Mucosa of descending colon (tissue), 3 donors: ENCODE data around the gene FOXD1. TPM values are rescaled to one million over a fixed set of nuclear protein-coding genes. Genes with fewer than 3 reads are reported as not detected.
A peak's percentile ranks its signal among the peaks of the same experiment; 100 is the strongest.

Experiments used
- ATAC-seq: fragments of 200-7000 bp; cut with Tn5 transposase; one replicate; pipeline ENCODE4 v1.9.1; 2020; ENCODE audit warnings: mild to moderate bottlenecking, moderate library complexity
- DNase-seq, 3 donors: peaks; one replicate each; pipeline ENCODE4 v3.0.0-alpha.2; 2020
- H3K36me3 ChIP-seq: fragments of 200-600 bp; one replicate; pipeline ENCODE4 v1.8.0; 2021; ENCODE audit warnings: low read depth, mild to moderate bottlenecking
- H3K4me1 ChIP-seq: fragments of 200-600 bp; one replicate; pipeline ENCODE4 v1.8.0; 2021; ENCODE audit warnings: low read depth, mild to moderate bottlenecking
- H3K4me3 ChIP-seq: fragments of 200-600 bp; one replicate; pipeline ENCODE4 v1.8.0; 2021; ENCODE audit warnings: mild to moderate bottlenecking
- H3K9me3 ChIP-seq: fragments of 200-600 bp; one replicate; pipeline ENCODE4 v1.8.0; 2021; ENCODE audit warnings: mild to moderate bottlenecking
- CTCF ChIP-seq: fragments of 200-600 bp; IDR thresholded peaks from one replicate; pipeline ENCODE4 v1.8.0; 2022; ENCODE audit warnings: antibody characterized with exemption, mild to moderate bottlenecking
- intact Hi-C, 2 donors: fragments of 100-400 bp; cut with DNase I in 1 of 2; cut with micrococcal nuclease in 1 of 2; formaldehyde crosslinking; loops; one replicate each; pipeline versions ENCODE4 v1.11.0 to v1.11.1; 2022; cut with DNase I, micrococcal nuclease
- total RNA-seq, 3 donors: library from RNA; stranded (reverse); fragmentation: NEBNext Ultra II Directional in 2 of 3; extraction: Animal tissue kit (Norgen Biotek cat#: 25700) in 2 of 3; gene quantifications; one replicate each; pipeline versions ENCODE4 v1.2.1 to v1.2.4, GENCODE V29; 2021 to 2023
- donor health status: DM: no; HTN: no; CAD: no; lungs with moderate emphysema.
- donor health status: DM: no; HTN: no; CAD: no.
- donor health status: DM: no; HTN: yes; CAD: no.

The FOXD1 gene
- total RNA-seq, 3 donors from 2014 or later: 0.16 TPM; not detected in 2

- no peak for ATAC-seq
- TF ChIP-seq CTCF: no peak
These were observed 10.6 kb downstream of the FOXD1 start for GRCh38 chr5:73437777-73438644.

GRCh38 chr5:73437101-73437776 is 11.3 kb downstream of the FOXD1 start:
- no peak for TF ChIP-seq CTCF
- ATAC-seq (peak; percentile 94), DNase-seq (peak; percentile 51 to 60 (median 52))
- intact Hi-C loops: no loop called here
- Histone ChIP-seq H3K9me3 (no peaks in the 10 kb centered on the region), H3K4me1 (peaks cover 19% of the 10 kb centered on the region), H3K36me3 (no peaks in the 10 kb centered on the region), H3K4me3 (no peak overlapping the region)

More at GRCh38 chr5:73437777-73438644, 10.6 kb downstream of the FOXD1 start:
- DNase-seq: no peak
- Histone ChIP-seq H3K9me3 (no peaks in the 10 kb centered on the region), H3K36me3 (no peaks in the 10 kb centered on the region), H3K4me3 (no peak overlapping the region), H3K4me1 (peaks cover 19% of the 10 kb centered on the region)
- intact Hi-C loops: no loop called here

GRCh38 chr5:73436535-73437100 is 12.0 kb downstream of the FOXD1 start:
- DNase-seq: peak in 1 of 3 donors; percentile 55
- intact Hi-C loops: no loop called here
- no peak overlapping the region for H3K4me3 ChIP-seq

GRCh38 chr5:73435759-73436534 is 12.6 kb downstream of the FOXD1 start:
- Histone ChIP-seq H3K9me3 (no peaks in the 10 kb centered on the region), H3K36me3 (no peaks in the 10 kb centered on the region), H3K4me3 (no peak overlapping the region), H3K4me1 (peaks cover 19% of the 10 kb centered on the region)
- ATAC-seq (no peak), DNase-seq (no peak)
- intact Hi-C loops: no loop called here
- TF ChIP-seq CTCF: no peak

More at GRCh38 chr5:73436535-73437100, 12.0 kb downstream of the FOXD1 start:
- H3K36me3 ChIP-seq: no peaks in the 10 kb centered on the region
- no peaks in the 10 kb centered on the region for H3K9me3 ChIP-seq
- peaks cover 19% of the 10 kb centered on the region for H3K4me1 ChIP-seq
- ATAC-seq: peak; percentile 66
- no peak for TF ChIP-seq CTCF

- no peaks in the 10 kb centered on the region for H3K9me3 ChIP-seq
- intact Hi-C loops: no loop called here
- ATAC-seq: no peak
- no peak for DNase-seq
- H3K4me3 ChIP-seq: no peak overlapping the region
- H3K36me3 ChIP-seq: no peaks in the 10 kb centered on the region
- peaks cover 19% of the 10 kb centered on the region for H3K4me1 ChIP-seq
- TF ChIP-seq CTCF: no peak
These were observed 13.7 kb downstream of the FOXD1 start for GRCh38 chr5:73434907-73435306.
